Suppressor macrophage treated with lipopolysaccharide for 4 hours (primary cell): Measurements from ENCODE around the gene DPH2.

Experiments used
- DNase-seq: peaks from one replicate; pipeline ENCODE4 v3.0.0-alpha.2; 2020

Gene DPH2

DNA sequence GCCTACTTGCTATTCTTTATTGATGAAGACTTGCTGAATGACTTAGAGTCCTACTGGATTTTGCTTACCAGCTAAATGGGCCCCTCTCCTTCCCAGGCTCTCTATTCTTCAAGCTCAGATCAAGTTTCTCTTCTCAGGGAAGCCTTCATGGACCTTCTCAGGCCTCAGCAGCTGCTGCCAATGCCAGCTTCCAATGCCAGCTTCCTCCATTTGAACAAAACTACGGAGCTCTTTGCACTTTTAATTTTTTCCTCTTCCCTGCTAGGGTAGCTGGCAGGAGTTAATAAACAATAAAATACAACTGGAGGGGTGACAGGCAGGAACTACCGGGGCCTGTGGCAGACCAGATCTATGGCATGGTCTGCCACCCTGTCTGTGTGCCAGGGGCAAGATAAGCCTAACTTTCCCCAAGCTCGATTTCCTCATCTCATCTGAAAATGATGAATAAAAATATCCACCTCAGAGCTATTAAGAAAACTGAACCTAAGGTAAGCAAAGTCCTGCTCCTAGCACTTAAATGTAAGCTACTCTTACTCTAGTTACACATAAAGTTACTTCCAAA lies 24.1 kb upstream of the DPH2 start:
- no peak for DNase-seq

DNA sequence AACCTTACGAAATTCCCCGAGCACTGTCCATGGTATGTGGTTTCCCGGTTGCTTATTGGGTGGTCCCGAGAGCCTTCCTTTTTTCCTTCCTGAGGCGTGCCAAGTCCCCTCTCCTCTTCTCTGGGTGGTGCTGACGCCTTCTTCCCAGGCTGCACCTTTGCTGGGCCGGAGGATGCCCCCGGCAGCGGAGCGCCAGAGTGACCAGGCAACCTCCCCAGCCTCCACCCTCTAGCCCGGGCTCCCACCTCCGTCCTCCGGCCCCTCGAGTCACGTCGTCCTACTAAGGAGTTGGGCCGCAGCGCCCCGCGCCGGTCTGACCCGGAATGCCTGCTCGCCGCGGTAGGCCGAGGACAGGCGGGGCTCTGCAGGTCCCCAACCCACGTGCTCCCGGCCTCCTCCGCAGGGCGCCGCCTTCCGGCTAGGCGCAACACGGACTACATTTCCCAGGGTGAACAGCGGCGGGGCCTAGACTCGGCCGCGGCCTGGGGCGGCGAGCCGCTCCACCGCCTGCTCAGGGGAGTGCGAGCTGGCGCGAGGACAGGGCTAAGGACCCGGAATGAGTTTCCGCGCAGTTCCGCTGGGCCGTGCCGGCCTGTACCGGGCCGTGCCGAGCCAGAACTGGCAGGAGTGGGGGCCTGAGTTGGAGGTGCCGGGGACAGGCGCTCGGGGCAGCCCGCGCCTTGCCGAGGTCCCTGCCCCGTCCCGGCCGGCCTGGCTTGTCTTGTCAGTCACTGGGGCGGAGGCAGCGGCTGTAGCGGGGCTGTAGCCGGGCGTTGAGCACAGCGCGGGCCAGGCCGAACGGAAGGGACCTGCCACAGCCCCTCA lies 23.4 kb upstream of the DPH2 start, which contains the start of gene IPO13:
IPO13 (plus strand) TSS at position 715 of the 825 bp plus-strand sequence. CDS start 651 bp downstream, outside the sequence.
- peak; percentile 98 for DNase-seq

DNA sequence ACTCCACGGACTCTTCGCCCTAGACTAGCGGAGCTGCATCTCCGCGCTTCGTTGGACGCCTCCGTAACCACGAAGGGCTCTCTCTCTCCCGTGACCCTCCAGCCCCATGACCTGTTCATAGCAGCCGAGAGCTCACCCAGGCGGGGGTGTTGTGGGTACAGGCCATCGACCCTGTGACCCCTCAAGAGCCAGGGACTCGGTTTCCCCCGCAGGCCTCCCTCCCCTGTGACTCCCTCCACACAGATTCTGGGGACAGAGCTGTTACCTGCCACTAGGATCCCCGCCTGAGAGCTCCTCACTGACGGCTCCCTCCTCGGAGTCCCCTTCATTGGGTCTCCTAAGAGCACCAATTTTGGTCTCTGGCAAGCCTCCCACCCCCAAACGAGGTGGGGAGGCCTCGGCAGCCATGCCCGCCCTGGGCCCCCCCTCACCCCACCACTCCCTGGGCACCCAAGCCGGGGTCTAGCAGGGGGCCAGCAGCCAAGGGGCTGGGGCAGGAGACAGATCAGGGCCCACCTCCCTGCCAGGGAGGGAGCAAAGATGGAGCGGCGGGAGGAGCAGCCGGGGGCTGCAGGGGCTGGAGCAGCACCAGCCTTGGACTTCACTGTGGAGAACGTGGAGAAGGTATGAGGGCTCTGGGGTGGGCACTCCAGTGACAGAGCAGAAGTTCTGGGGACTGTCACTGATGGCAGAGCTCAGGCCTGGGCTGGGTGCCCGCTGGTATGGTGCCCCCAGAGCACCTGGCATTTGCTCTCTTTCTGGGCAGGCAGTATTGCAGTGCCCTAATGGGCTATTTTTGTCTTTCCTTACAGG lies 22.5 kb upstream of the DPH2 start:
- DNase-seq: no peak

DNA sequence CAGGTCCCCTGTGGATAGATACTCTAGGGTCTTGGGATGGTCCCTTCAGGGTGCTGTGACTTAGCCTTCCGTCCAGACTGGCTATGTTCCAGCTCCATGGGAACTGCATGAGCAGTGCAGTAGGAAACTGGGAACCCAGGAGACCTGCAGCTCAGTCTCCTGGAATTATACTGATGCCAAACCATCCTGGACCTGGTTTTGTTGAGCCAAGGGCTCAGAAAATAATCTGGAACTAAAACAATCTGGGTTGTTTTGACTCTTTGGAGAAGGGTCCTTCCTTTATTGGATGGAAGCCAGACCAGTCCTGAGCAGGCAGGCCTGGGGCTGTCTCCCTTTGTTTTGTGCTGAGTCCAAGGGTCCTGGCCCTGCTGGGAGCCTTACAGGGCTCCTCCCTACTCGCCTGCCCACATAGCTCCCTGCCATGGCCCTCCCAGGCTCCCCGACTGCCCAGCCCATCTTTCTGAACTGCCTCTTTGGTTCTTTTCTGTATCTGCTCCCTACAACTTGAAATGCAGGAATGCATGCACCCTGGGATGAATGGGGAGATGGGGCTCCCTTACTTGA lies 21.9 kb upstream of the DPH2 start:
- DNase-seq: no peak

GRCh38 chr1:43949678-43950077 lies 20.1 kb upstream of the DPH2 start:
- no peak for DNase-seq

GRCh38 chr1:43951021-43951985 lies 18.5 kb upstream of the DPH2 start:
- DNase-seq: no peak

GRCh38 chr1:43952731-43953346 lies 17.0 kb upstream of the DPH2 start:
- no peak for DNase-seq

GRCh38 chr1:43953361-43953760 lies 16.4 kb upstream of the DPH2 start:
- DNase-seq: no peak

- no peak for DNase-seq
Observed at GRCh38 chr1:43954036-43954435, 15.8 kb upstream of the DPH2 start.

DNA sequence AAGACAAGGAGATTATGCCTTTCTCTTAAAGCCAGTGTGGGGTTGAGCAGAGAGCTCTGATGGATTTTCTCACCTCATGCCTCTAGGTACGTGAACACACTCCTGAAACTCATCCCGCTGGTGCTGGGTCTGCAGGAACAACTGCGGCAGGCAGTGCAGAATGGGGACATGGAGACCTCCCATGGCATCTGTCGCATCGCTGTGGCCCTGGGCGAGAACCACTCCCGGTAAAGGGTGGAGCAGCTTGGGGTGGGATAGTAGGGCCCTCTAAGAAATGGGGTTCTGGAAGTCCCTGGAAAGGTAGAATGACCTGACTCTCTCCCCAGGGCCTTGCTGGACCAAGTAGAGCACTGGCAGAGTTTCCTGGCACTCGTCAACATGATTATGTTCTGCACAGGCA lies 13.6 kb upstream of the DPH2 start:
- no peak for DNase-seq

DNA sequence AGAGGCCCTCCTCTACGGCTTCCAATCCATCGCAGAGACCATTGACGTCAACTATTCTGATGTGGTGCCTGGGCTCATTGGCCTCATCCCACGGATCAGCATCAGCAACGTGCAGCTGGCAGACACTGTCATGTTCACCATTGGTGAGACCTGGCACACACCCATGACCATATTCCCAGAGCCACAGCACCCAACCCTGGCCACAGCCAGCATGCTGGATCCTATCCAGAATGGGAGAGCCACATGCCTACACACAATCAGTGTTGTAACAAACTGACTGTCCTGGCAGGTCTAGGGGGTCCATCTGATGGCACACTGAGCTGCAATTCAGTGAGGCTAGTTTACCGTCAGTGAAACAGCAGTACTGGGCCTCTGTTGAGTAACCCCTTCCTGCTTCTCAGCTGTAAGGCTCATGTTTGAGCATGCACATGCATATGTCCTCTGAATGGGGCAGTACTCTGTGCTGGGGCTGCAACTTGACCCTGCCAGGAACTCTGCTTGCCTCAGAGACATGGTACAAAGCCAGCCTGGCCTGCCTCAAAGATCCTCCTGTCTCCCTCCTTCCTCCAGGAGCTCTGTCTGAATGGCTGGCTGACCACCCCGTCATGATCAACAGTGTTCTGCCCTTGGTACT lies 12.3 kb upstream of the DPH2 start:
- no peak for DNase-seq

DNA sequence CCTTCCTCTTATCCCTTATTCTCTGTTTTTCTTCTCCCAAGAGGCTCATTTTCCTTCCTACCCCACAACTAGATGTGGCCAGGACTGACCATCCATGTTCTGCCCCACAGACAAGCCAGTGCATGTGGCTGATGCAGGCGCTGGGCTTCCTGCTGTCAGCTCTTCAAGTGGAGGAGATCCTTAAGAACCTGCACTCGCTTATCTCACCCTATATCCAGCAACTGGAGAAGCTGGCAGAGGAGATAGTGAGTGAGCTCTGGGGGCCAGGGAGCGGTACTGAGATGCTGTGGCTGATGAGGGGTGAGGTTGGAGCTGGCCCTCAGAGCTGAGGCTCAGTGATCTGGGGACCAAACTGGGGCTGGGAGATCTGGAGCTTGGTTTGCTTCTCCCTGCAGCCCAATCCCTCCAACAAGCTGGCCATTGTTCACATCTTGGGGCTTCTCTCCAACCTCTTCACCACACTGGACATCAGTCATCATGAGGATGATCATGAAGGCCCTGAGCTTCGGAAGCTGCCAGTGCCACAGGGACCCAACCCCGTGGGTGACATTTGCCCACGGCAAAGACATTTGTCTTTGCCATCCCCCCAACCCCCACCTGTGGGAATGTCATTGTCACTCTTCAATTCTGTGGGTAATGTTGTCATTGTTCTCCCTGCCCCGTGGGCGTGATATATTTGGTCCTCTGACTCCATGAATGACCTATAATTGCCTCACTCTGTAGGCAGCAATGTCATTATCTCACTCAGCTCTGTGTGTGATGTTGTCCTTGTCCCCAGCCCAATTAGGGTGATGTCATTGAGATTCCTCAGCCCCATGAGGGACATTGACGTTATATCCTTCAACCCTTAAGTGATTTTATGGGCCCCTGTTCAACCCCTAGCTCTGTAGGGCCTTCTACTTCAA lies 11.2 kb upstream of the DPH2 start:
- no peak for DNase-seq

DNA sequence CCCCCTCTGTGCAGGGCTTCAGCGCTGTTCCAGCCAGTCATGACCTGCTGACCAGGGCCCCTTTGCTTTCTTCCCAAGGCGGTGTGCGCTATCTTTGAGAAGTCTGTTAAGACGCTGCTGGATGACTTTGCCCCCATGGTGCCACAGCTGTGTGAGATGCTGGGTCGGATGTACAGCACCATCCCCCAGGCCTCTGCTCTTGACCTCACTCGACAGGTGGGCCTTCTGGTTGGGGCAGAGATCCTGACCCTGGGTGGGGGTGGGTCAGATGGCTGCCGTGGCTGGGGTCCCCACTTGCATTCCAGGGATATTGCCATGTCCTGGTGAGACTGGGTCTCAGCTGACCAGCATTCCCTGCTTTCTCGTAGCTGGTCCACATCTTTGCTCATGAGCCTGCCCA lies 9.0 kb upstream of the DPH2 start:
- no peak for DNase-seq

- DNase-seq: no peak
Observed at GRCh38 chr1:43961692-43962091, 8.1 kb upstream of the DPH2 start.

- DNase-seq: no peak
Observed at GRCh38 chr1:43962324-43962723, 7.5 kb upstream of the DPH2 start.

DNA sequence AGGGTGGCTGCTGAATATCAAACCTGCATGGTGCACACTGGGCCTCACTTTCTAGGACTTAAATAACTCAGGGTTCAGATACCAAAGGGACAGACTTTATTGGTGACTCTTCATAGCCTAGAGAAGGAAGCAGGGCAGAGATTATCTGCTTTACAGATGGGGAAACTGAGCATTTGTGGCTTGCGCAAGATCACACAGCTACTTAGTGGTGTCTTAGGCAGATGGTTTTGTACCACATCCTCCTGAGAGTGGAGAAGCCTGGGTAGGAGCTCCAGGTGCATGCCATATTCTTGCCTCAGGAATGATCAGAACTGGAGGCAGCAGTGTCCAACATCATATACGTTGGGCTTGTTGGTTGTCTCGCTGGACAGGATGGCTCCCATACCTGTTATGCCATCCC lies 6.8 kb upstream of the DPH2 start:
- no peak for DNase-seq

GRCh38 chr1:43963890-43964289 lies 5.9 kb upstream of the DPH2 start:
- DNase-seq: no peak

- no peak for DNase-seq
Observed at GRCh38 chr1:43965316-43965715, 4.5 kb upstream of the DPH2 start.

DNA sequence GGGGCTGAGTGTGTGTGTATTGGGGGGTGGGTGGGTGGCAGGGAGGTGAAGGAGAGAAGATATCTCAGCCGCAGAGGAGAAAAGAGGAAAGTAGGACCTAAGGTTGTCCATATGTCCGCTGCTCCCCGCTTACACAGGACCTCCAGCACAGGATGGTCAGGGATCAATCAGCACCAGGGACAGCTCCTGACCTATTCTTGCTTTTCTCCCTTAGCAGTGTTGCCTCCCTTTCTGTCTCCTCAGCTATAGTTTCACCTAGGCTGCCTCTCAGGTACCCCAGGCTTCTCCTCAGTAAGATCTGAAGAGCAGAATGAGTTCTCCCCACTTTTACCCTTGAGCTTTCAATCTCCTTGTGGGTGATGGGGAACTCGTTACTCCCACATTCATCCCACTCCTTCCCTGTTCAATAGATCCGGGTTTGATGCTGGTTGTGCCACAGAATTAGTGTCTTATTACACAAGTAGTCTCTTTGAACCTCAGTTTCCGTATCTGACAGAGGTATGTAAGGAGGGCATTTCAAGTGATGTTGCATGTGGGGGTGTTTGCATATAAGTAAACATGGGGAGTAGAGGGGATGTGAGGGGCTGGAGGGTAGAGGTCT lies 1.4 kb upstream of the DPH2 start:
- DNase-seq: no peak

DNA sequence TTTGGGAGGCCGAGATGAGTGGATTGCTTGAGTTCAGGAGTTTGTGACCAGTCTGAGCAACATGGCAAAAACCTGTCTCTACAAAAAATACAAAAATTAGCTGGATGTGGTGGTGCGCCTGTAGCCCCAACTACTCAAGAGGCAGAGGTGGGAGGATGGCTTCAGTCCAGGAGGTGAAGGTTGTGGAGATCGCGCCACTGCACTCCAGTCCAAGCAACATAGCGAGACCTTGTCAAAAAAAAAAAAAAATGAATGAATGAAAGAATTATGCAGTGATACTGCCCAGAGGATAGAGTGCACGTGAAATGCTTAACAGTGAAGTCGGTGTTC lies 429 bp upstream of the DPH2 start:
- DNase-seq: no peak
